Activated CD8-positive, alpha-beta T cell treated with anti-CD3 and anti-CD28 coated beads for 36 hours (primary cell): Measurements from ENCODE around the gene ARHGAP22. TPM values are rescaled to one million over a fixed set of nuclear protein-coding genes. Genes with fewer than 3 reads are reported as not detected.

Experiments
- ATAC-seq: fragments of 200-7000 bp; cut with Tn5 transposase; one replicate; pipeline ENCODE4 v1.10.0; 2021; ENCODE audit warnings: mild to moderate bottlenecking, moderate library complexity
- CTCF ChIA-PET: fragments of 350-600 bp; sonication (Branson Sonifier 250); formaldehyde crosslinking; loops from one replicate; lab custom pipeline; 2021; ENCODE audit warnings: antibody characterized with exemption; lab: Charles Lee
- POLR2A ChIA-PET: fragments of 350-600 bp; sonication (Branson Sonifier 250); formaldehyde crosslinking; loops from one replicate; lab custom pipeline; 2021; ENCODE audit warnings: antibody characterized with exemption; lab: Charles Lee
- DNase-seq: peaks from one replicate; pipeline ENCODE4 v3.0.0-alpha.2; 2020
- H3K27ac Mint-ChIP-seq: one replicate; pipeline ENCODE4 v1.8.0; 2021; ENCODE audit warnings: mild to moderate bottlenecking, mixed read lengths
- H3K27me3 Mint-ChIP-seq: one replicate; pipeline ENCODE4 v1.8.0; 2021; ENCODE audit warnings: mixed read lengths
- H3K36me3 Mint-ChIP-seq: one replicate; pipeline ENCODE4 v1.8.0; 2021; ENCODE audit warnings: low read depth, mixed read lengths
- H3K4me1 Mint-ChIP-seq: one replicate; pipeline ENCODE4 v1.8.0; 2021; ENCODE audit warnings: low read depth, mixed read lengths
- H3K4me3 Mint-ChIP-seq: one replicate; pipeline ENCODE4 v1.8.0; 2021; ENCODE audit warnings: mild to moderate bottlenecking, moderate library complexity, mixed read lengths
- H3K9me3 Mint-ChIP-seq: one replicate; pipeline ENCODE4 v1.8.0; 2021; ENCODE audit warnings: mixed read lengths
- CTCF ChIP-seq: fragments of 200-600 bp; IDR thresholded peaks from one replicate; pipeline ENCODE4 v1.8.0; 2022; ENCODE audit warnings: antibody characterized with exemption, mild to moderate bottlenecking
- intact Hi-C: fragments of 100-400 bp; cut with micrococcal nuclease; formaldehyde crosslinking; loops from one replicate; pipeline ENCODE4 v1.10.0; 2022
- total RNA-seq, 2 experiments: library from RNA; stranded (reverse); gene quantifications; one replicate each; pipeline ENCODE4 v1.2.3, GENCODE V29; 2021

ARHGAP22 gene
- total RNA-seq, 2 experiments from 2014 or later = not detected

- ATAC-seq (no peak), DNase-seq (no peak)
- ChIA-PET CTCF (interaction anchor here (1.7 kb wide), 1 partner anchor 15 kb away, joined by 3 read pairs; no protein-coding TSS in a partner anchor), POLR2A (no interaction called here)
- intact Hi-C loops = no loop called here
- Mint-ChIP-seq H3K36me3 (no peaks in the 10 kb centered on the region), H3K27ac (no peak overlapping the region), H3K4me3 (no peak overlapping the region), H3K27me3 (no peaks in the 10 kb centered on the region), H3K4me1 (no peaks in the 10 kb centered on the region), H3K9me3 (no peaks in the 10 kb centered on the region)
- TF ChIP-seq CTCF = no peak
These were observed 67.7 kb downstream of the ARHGAP22 start for GRCh38 chr10:48536916-48537890.

DNA sequence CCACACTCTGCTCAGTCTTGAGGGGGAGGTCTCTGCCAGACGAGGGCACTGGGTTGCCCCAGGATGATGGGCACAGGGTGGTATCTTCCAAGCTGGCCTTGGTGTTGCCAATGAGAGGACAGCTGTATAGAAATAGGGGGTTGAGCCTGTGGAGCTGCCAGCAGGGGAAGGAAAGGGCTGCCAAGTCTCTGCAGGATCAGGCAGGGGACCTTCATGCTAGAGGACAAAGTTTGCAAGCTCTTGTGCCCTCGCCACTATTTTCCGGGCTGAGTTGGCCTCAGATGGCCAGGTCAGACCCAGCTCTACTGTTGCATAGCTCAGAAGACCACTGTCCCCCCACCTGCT lies 68.7 kb downstream of the ARHGAP22 start:
- ATAC-seq (no peak), DNase-seq (no peak)
- Mint-ChIP-seq H3K36me3 (no peaks in the 10 kb centered on the region), H3K27me3 (no peaks in the 10 kb centered on the region), H3K4me1 (no peaks in the 10 kb centered on the region), H3K4me3 (no peak overlapping the region), H3K27ac (no peak overlapping the region), H3K9me3 (no peaks in the 10 kb centered on the region)
- TF ChIP-seq CTCF = no peak
- ChIA-PET POLR2A (no interaction called here), CTCF (no interaction called here)
- intact Hi-C loops = no loop called here

DNA sequence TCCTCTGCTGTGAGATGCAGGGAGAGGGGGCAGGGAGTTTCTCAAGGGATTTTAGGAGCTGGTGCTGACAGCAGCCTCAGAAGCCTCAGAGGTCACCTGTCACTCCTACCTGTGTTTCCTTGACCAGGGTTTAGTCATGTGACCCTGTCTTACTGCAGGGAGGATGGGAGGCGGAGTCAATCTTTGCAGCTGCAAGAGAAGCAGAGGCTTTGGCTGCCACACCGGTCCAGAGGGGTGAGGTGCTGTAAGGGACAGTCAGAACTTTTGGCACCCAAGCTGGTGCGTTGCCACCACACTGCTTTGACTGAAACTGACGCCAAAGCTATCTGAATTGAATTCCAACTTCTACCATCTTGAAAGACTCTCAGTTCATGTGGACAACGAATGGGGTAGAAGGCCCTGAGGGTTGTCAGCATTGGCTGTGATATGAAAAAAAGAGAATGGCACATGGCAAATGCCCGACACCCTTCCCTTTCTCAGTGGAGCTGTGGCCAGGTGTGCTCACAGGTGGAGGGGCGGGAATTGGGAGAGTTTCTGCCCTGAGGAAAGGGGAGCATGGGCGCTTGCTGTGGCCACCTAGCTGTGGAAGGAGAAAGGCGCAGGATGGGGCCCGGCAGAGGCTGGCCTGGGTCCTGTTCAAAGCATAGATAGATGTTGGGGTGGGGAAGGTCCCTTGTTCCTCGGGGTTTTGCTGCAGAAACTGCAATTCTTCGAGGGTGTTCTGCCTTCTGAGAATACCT lies 69.3 kb downstream of the ARHGAP22 start:
- intact Hi-C loops = no loop called here
- ATAC-seq (no peak), DNase-seq (no peak)
- H3K4me1 Mint-ChIP-seq = no peaks in the 10 kb centered on the region
- no peak overlapping the region for H3K4me3 Mint-ChIP-seq
- CTCF ChIA-PET = no interaction called here
- H3K36me3 Mint-ChIP-seq = no peaks in the 10 kb centered on the region
- no peaks in the 10 kb centered on the region for H3K27me3 Mint-ChIP-seq
- TF ChIP-seq CTCF = no peak
- POLR2A ChIA-PET = no interaction called here
- H3K9me3 Mint-ChIP-seq = no peaks in the 10 kb centered on the region
- no peak overlapping the region for H3K27ac Mint-ChIP-seq

GRCh38 chr10:48533951-48534720 lies 70.7 kb downstream of the ARHGAP22 start:
- DNase-seq (no peak), ATAC-seq (no peak)
- H3K36me3 Mint-ChIP-seq = no peaks in the 10 kb centered on the region

More at GRCh38 chr10:48533951-48534720, 70.7 kb downstream of the ARHGAP22 start:
- Mint-ChIP-seq H3K4me3 (no peak overlapping the region), H3K27ac (no peak overlapping the region), H3K27me3 (peaks cover 2% of the 10 kb centered on the region), H3K9me3 (no peaks in the 10 kb centered on the region), H3K4me1 (no peaks in the 10 kb centered on the region)
- intact Hi-C loops = no loop called here
- TF ChIP-seq CTCF = no peak
- POLR2A ChIA-PET = no interaction called here
- CTCF ChIA-PET = no interaction called here
